ENCODE measurements around the gene KLHL41.
"Not testable (repeated sequence)": the region's sequence is repeated elsewhere in the genome, so short reads cannot be mapped to it uniquely, and the experiment has no call there.

The KLHL41 gene

DNA sequence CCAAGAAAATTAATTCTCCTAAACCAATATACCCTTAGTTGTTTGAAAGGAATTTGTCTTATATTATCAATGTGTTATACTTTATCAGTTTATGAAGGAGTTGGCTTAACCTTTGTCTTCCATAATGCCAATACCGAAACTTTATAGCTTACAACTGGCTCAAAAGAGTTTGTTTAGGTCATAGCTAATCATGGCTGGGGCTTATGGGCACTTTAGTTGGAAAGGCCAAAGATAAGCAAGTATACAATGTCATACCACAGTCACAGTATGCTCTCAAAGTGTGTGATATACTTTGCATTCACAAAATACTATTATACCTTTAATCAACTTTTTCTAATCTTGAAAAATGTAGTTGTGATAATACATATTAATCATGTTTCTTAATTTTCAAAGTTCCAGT lies 2.3 kb downstream of the KLHL41 start:
- DNase-seq: no peak

- DNase-seq: no peak
These were observed 3.0 kb downstream of the KLHL41 start for GRCh38 chr2:169512525-169512924.

- no peak for DNase-seq
These were observed 3.6 kb downstream of the KLHL41 start for GRCh38 chr2:169513094-169513493.

- DNase-seq: no peak
These were observed 4.4 kb downstream of the KLHL41 start for GRCh38 chr2:169513926-169514325.

GRCh38 chr2:169514758-169515157 lies 5.3 kb downstream of the KLHL41 start:
- DNase-seq: not testable (repeated sequence)

GRCh38 chr2:169516488-169516995 lies 7.0 kb downstream of the KLHL41 start:
- not testable (repeated sequence) for DNase-seq

- DNase-seq: no peak
These were observed 11.4 kb downstream of the KLHL41 start for GRCh38 chr2:169520896-169521295.

DNA sequence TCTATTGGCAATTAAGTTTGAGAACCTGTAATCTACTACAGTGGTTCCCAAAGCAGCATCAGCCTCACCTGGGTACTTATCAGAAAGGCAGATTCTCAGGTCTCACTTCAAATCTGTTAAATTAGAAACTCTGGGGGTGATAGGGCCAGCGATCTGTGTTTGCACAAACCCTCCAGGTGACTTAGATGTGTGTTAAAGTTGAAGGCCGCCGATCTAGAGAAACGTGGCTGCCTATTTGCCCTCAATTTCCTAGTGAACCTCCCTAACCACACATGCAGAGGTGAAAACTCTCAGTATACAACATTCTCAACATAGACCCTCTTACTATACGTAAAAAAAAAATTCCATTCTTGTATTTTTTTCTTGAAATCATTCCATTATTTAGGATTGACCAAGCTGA lies 14.2 kb downstream of the KLHL41 start:
- no peak for DNase-seq

DNA sequence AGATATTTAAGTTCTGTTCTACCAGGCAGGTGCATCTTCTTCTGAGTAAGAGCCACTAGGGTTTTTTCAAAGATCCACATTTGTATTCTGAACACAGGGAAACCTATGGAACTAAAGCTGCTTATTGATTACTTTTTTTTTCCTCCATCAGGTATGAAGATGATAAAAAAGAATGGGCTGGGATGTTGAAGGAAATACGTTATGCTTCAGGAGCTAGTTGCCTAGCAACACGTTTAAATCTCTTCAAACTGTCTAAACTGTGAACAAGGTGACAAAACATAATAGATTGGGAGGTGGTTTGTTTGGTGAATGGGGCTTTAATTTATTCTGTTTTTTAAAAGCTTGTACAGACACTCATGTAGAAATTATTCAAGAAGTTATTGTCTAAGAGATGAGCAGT lies 15.9 kb downstream of the KLHL41 start:
- no peak for DNase-seq

DNA sequence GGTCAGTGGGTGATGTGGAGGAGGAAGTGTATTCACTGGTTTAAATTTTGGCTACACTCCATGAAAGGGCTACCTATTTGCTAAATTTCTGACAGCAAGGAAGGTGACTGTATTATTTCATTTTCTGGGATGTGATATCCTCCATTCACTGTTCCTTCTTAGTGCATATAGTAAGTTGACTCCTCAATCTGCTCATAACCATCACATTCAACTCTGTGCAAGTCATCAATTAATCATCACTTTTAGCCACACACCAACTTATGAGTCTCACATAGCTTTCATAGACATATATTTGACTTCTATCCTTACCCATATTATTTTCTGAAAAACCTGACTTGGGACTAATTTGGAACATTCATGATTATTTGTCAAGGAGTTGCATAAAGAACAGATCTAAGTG lies 16.9 kb downstream of the KLHL41 start:
- no peak for DNase-seq

DNA sequence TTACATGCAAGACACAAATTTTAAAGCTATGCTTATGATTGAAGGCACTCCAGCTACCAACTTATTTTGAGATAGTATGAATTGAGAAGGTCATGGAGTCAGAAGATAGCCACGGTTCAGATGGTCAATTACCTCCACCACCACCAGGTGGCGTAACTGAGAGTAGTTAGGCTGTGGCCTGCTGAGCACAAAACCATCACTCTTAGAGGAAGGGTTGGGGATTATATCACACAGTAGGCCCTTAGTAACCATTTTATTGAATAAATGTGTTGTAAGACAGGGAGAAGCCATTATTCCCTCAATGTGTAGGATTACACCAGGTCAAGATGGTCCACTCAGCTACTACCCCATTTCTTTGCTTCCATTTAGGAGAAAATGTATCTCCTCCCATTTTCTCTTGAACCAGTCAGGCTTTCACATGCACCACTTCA lies 18.8 kb downstream of the KLHL41 start:
- peak; percentile 5 for DNase-seq

- not testable (repeated sequence) for DNase-seq
These were observed 30.0 kb downstream of the KLHL41 start for GRCh38 chr2:169539460-169539859.

- DNase-seq: no peak
These were observed 30.6 kb downstream of the KLHL41 start for GRCh38 chr2:169540146-169540545.

DNA sequence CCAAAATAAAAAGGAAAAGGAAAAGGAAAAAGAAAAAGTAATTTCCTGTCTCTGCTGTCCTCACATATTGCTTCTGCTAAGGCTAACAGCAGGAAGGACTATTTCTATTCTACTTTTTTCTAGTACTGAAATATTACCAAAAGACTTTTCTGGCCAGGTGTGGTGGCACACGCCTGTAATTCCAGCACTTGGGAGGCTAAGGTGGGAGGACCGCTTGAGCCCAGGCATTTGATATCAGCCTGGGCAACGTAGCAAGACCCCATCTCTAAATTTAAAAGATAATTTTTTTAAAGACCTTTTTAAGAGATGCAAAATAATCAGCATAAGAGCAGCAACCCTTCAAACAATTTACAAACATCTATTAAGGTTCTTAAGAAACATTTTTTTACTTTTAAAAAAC lies 32.9 kb downstream of the KLHL41 start:
- no peak for DNase-seq

- DNase-seq: no peak
These were observed 37.3 kb downstream of the KLHL41 start for GRCh38 chr2:169546756-169547155.

- no peak for DNase-seq
These were observed 51.9 kb downstream of the KLHL41 start for GRCh38 chr2:169561364-169561763.

GRCh38 chr2:169562084-169562483 lies 52.6 kb downstream of the KLHL41 start:
- not testable (repeated sequence) for DNase-seq

DNA sequence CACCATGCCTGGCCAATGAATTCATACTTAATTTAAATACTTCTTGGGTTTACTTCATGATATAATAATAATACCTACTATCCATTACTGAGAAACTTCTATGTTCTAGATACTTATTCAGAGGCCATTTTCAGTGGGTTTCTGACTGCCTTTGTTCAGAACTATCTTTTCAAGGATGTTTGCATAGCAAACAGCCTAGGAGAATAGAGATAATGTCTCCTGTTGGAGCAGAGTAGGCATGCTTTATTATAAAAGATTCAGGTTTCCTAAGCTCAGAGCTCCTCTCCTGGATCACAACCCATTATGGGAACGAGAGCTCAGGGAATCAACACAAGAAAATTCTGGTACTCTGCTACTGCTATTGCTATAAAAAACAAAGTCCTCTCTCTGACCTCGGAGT lies 53.0 kb downstream of the KLHL41 start:
- no peak for DNase-seq

- DNase-seq: no peak
These were observed 56.2 kb downstream of the KLHL41 start for GRCh38 chr2:169565686-169566085.

DNA sequence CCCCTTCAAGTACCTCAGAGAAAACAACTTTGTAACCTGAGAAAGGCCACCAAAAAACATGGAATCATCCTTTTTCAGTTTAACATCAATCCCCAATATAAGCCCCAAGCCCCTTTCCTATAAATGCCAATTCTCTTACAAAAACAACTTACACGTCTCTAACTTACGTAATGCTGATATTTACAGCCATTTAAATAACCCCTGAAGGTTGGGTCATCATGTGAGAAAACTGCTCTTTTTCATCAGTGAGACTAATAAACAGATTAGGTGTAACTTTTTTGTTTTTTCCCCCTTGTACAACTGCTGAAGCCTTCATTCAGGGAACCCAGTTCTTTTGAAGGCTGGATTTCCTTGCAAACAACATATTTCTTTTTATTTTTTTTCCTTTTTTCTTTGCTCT lies 60.4 kb downstream of the KLHL41 start:
- no peak for DNase-seq

DNA sequence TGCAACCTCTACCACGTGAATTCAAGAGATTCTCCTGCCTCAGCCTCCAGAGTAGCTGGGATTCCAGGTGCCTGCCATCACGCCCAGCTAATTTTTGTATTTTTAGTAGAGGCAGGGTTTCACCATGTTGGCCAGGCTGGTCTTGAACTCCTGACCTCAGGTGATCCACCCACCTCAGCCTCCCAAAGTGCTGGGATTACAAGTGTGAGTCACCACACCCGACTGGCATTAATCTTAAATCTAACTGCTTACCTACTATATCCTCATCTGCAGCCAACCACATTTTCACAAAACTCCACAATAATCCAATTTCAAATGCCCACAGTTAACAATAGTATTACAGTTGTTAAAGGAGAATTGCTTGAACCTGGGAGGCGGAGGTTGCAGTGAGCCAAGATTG lies 61.2 kb downstream of the KLHL41 start:
- not testable (repeated sequence) for DNase-seq

GRCh38 chr2:169571571-169571970 lies 62.1 kb downstream of the KLHL41 start:
- DNase-seq: no peak

DNA sequence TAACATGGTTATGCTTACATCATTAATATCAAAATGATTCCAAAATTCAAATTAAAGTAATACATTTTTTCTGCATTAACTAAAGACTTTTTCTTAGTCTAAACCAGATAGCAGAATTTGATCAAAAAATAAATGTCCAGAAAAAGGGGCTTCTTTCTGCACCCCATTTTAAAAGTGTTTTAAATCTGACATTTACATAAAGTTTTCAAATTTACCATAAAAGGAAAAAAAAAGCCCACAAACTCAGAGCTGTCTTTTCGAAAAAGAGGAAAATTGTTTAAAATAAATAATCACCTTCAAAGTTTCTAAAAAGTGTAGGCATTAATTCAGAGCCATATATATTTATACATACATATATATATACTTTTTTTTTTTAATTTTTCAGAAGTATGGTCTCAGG lies 62.7 kb downstream of the KLHL41 start:
- DNase-seq: no peak

DNA sequence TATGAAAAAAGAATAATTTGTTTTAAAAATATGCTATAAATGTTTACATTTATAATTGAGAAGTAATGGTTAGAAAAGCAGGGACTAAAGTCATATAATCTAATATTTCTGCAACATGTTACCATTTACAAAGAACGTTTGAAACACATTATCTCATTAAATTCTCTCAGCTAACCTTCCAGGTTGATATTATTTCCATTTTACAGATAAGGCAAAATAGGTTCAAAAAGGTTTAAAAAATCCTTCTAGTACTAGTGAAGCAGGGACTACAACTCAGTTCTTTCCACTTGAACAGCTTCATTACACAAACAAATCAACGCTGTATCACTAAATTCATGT lies 63.3 kb downstream of the KLHL41 start:
- DNase-seq: no peak

GRCh38 chr2:169573160-169573973 lies 63.9 kb downstream of the KLHL41 start, which contains the start of gene FASTKD1:
Gene FASTKD1 (minus strand): TSS chr2:169573865. CDS start chr2:169572029, 1,836 bp downstream.
- peak; percentile 95 for DNase-seq
